Gastroesophageal sphincter (tissue), 4 donors: Measurements from ENCODE around the gene TRIM6. TPM values are rescaled to one million over a fixed set of nuclear protein-coding genes. Genes with fewer than 3 reads are reported as not detected.

Source experiments
- ATAC-seq: fragments of 150-250 bp; one replicate; pipeline ENCODE4 v1.9.1; 2016; ENCODE audit warnings: mild to moderate bottlenecking, moderate library complexity
- H3K27ac ChIP-seq, 4 donors: fragments of 200-600 bp; sonication (generic) in 3 of 4; 1 replicate in 3 of 4; 2 replicates in 1 of 4; pipeline ENCODE4 v1.5.1; 2016 to 2019
- H3K27me3 ChIP-seq: fragments of 200-600 bp; sonication (generic); one replicate; pipeline ENCODE4 v1.5.1; 2019
- H3K36me3 ChIP-seq, 2 donors: fragments of 200-600 bp; sonication (generic); one replicate each; pipeline ENCODE4 v1.5.1; 2019; ENCODE audit warnings: control low read depth in 1 of 2
- H3K4me1 ChIP-seq, 3 donors: fragments of 200-600 bp; sonication (generic); 1 replicate in 2 of 3; 2 replicates in 1 of 3; pipeline ENCODE4 v1.5.1; 2016 to 2019; ENCODE audit warnings: control low read depth in 2 of 3
- H3K4me3 ChIP-seq, 2 donors: fragments of 200-600 bp; sonication (generic); one replicate each; pipeline ENCODE4 v1.5.1; 2019; ENCODE audit warnings: mild to moderate bottlenecking in 1 of 2, moderate library complexity in 1 of 2
- H3K9me3 ChIP-seq, 3 donors: fragments of 200-600 bp; sonication (generic); one replicate each; pipeline ENCODE4 v1.5.1; 2017 to 2019; ENCODE audit warnings: control low read depth in 2 of 3
- EP300 ChIP-seq: sonication (generic); formaldehyde crosslinking; IDR thresholded peaks from one replicate; pipeline ENCODE4 v1.6.1; 2017; ENCODE audit warnings: antibody characterized with exemption, mild to moderate bottlenecking
- POLR2A ChIP-seq, 2 donors: fragments of 450-650 bp; IDR thresholded peaks; one replicate each; pipeline ENCODE4 v1.6.1; 2017; ENCODE audit warnings: antibody characterized with exemption in 2 of 2, mild to moderate bottlenecking in 2 of 2, moderate library complexity in 1 of 2
- POLR2AphosphoS5 ChIP-seq: sonication (generic); formaldehyde crosslinking; IDR thresholded peaks from one replicate; pipeline ENCODE4 v1.6.1; 2017; ENCODE audit warnings: antibody characterized with exemption
- WGBS, 2 donors: methylation state at CpG; one replicate each; pipeline ENCODE4 v1.1.5; 2018; ENCODE audit warnings: low coverage in 1 of 2; 5-methylcytosine and 5-hydroxymethylcytosine counted together
- total RNA-seq, 4 donors: library from RNA; depleted of rRNA; stranded (reverse); fragments of >200 nt; gene quantifications; one replicate each; pipeline ENCODE4 v1.1.0, GENCODE V29; 2016
- TF ChIP-seq, protein P1 (sequence below), 4 experiments: fragments of 200-600 bp in 2 of 4; fragments of 450-650 bp in 2 of 4; sonication (generic) in 1 of 4; IDR thresholded peaks; one replicate each; pipeline ENCODE4 v1.5.1; 2017 to 2019; ENCODE audit warnings: antibody characterized with exemption in 4 of 4, mild to moderate bottlenecking in 2 of 4, moderate library complexity in 2 of 4

The TRIM6 gene
- total RNA-seq, 4 donors from 2014 or later: 1.6 to 5.6 (median 2.1) TPM

DNA sequence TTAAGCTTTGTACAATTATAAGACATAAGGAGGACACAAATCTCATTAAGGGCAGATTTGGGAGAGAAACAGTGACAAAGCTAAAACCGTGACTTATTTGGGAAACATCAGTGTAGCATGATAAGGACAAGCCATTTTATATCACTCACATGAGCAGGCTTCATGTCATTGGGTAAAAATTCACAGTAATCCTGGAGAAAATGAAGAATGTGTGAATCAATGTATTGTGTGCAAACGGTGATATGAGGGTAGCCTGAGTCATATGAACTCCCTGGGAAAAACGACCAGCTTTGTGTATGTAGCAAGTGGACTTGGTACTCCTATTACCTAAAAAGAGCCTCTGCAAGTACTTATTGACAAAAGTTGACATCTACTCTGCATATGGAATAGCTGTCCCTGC is 22.4 kb downstream of the TRIM6 start:
- Histone ChIP-seq H3K4me1 (peaks cover 8 to 17% (median 9%) of the 10 kb centered on the region in 3 donors), H3K36me3 (no peaks in the 10 kb centered on the region), H3K9me3 (no peaks in the 10 kb centered on the region), H3K27me3 (no peaks in the 10 kb centered on the region), H3K27ac (no peak overlapping the region), H3K4me3 (no peak overlapping the region)
- TF ChIP-seq, protein P1, sequence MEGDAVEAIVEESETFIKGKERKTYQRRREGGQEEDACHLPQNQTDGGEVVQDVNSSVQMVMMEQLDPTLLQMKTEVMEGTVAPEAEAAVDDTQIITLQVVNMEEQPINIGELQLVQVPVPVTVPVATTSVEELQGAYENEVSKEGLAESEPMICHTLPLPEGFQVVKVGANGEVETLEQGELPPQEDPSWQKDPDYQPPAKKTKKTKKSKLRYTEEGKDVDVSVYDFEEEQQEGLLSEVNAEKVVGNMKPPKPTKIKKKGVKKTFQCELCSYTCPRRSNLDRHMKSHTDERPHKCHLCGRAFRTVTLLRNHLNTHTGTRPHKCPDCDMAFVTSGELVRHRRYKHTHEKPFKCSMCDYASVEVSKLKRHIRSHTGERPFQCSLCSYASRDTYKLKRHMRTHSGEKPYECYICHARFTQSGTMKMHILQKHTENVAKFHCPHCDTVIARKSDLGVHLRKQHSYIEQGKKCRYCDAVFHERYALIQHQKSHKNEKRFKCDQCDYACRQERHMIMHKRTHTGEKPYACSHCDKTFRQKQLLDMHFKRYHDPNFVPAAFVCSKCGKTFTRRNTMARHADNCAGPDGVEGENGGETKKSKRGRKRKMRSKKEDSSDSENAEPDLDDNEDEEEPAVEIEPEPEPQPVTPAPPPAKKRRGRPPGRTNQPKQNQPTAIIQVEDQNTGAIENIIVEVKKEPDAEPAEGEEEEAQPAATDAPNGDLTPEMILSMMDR (IDR thresholded peaks at IDR 0.05): no peak
- TF ChIP-seq POLR2A (IDR thresholded peaks at IDR 0.05) (no peak), EP300 (no peak), POLR2AphosphoS5 (no peak)
- WGBS, 2 donors: 66 to 86% methylated on average over 3 of the region's 3 CpGs
- ATAC-seq: no peak

DNA sequence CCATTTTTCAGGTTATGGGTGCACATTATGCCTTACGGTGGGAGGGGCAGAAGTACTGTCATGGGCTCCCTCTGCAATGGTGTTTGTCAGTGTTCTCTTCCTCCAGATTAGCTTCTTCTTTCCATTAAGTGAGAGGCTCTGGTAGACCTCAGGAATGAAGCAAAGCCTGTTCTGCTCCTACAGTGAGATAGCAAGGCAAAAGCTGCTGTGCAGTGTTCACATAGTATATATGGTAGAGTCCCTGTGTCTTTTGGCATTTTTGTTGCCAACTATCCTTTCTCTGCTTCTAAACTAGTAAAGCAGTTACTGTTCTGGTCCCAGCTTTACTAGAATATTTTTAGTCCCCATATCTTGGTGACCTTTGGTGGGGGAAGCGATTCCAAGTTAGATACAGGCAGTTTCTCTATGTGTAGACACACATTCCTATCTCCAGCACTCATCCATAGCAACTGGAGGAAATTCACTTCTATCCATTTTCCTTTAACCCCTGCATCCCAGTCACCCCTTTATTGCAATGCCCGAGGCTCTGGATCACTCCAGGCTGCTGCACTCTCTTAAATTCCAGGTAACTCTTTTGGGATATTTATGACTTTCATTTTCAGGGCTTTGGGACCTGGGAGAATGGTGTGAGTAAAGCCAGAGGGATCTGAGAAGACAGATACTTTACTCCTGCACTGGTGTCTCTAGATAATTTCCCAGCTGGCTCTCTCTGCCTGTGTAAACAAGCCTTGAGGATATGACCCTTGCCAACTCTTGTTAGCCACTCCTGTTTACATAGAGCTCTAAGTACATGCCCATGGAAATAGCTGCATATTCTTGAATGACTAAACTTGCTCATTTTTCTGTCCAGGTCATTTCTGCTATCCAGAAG is 24.4 kb downstream of the TRIM6 start:
- no peak for TF ChIP-seq EP300
- TF ChIP-seq, protein P1 (IDR thresholded peaks at IDR 0.05): no peak
- no peak for TF ChIP-seq POLR2A (IDR thresholded peaks at IDR 0.05)
- peak; percentile 70 for TF ChIP-seq POLR2AphosphoS5
- no peaks in the 10 kb centered on the region for H3K27me3 ChIP-seq
- peak overlapping the region in 2 of 4 donors; percentile 44 to 50 for H3K27ac ChIP-seq
- H3K9me3 ChIP-seq: no peaks in the 10 kb centered on the region
- peaks cover 11 to 34% (median 14%) of the 10 kb centered on the region in 3 donors for H3K4me1 ChIP-seq
- no peak for ATAC-seq
- no peak overlapping the region for H3K4me3 ChIP-seq
- no peaks in the 10 kb centered on the region for H3K36me3 ChIP-seq
- 25 to 44% methylated on average over 2 to 3 of the region's 3 CpGs for WGBS, 2 donors

DNA sequence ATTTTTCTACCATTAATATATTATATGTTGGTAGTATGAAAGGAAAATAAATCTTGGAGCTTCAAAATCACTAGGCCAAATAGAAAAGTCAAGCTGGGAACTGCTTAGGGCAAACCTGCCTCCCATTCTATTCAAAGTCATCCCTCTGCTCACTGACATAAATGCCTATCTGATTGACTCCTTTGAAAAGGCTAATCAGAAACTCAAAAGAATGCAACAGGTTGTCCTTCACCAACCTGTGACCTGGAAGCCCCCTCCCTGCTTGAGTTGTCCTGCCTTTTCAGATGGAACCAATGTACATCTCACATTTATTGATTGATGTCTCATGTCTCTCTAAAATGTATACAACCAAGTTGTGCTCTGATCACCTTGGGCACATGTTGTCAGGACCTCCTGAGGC is 25.1 kb downstream of the TRIM6 start:
- no peak for TF ChIP-seq EP300
- no peak for TF ChIP-seq POLR2AphosphoS5
- TF ChIP-seq, protein P1 (IDR thresholded peaks at IDR 0.05): no peak
- no peak for TF ChIP-seq POLR2A (IDR thresholded peaks at IDR 0.05)
- no peak for ATAC-seq
- H3K36me3 ChIP-seq: no peaks in the 10 kb centered on the region
- no peaks in the 10 kb centered on the region for H3K9me3 ChIP-seq
- H3K27me3 ChIP-seq: no peaks in the 10 kb centered on the region
- no peak overlapping the region for H3K4me3 ChIP-seq
- H3K4me1 ChIP-seq: peaks cover 11 to 36% (median 18%) of the 10 kb centered on the region in 3 donors
- H3K27ac ChIP-seq: peak overlapping the region in 2 of 4 donors; percentile 44 to 50

DNA sequence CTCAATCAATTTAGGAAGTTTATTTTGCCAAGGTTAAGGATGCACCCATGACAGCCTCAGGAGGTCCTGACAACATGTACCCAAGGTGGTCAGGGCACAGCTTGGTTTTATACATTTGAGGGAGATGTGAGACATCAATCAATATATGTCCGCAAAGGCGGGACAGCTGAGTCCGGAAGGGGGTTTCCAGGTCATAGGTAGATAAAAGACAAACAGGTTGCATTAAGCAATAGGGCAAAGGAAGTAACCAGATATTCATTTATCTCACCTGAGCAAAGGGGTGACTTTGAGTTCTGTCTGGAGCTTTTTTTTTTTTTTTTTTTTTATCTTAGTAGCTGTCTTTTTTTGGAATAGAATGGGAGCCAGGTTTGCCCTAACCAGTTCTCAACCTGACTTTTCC is 26.4 kb downstream of the TRIM6 start:
- no peaks in the 10 kb centered on the region for H3K36me3 ChIP-seq
- no peaks in the 10 kb centered on the region for H3K9me3 ChIP-seq
- H3K27me3 ChIP-seq: no peaks in the 10 kb centered on the region
- 100% methylated on average over 3 of the region's 3 CpGs for WGBS, 2 donors
- no peak for ATAC-seq
- H3K27ac ChIP-seq: no peak overlapping the region
- peaks cover 11 to 36% (median 18%) of the 10 kb centered on the region in 3 donors for H3K4me1 ChIP-seq
- TF ChIP-seq POLR2A (IDR thresholded peaks at IDR 0.05) (no peak), EP300 (no peak), POLR2AphosphoS5 (no peak)
- TF ChIP-seq, protein P1 (IDR thresholded peaks at IDR 0.05): no peak
- no peak overlapping the region for H3K4me3 ChIP-seq
